NCI-H69 (cell line): Measurements from ENCODE around the gene UNC119B.

ENCODE experiments used
- DNase-seq: peaks from one replicate; lab custom pipeline; 2025; lab: John Stamatoyannopoulos, UW

UNC119B gene

GRCh38 chr12:120739821-120740613 lies 29.8 kb downstream of the UNC119B start:
- DNase-seq: no peak

- no peak for DNase-seq
Measured at GRCh38 chr12:120740871-120741270, 30.6 kb downstream of the UNC119B start.

- DNase-seq: no peak
Measured at GRCh38 chr12:120741476-120742421, 31.5 kb downstream of the UNC119B start.

- no peak for DNase-seq
Measured at GRCh38 chr12:120744922-120745493, 34.8 kb downstream of the UNC119B start.

GRCh38 chr12:120748242-120748641 lies 38.0 kb downstream of the UNC119B start:
- DNase-seq: no peak

GRCh38 chr12:120749256-120749655 lies 39.0 kb downstream of the UNC119B start:
- no peak for DNase-seq

GRCh38 chr12:120750806-120751205 lies 40.5 kb downstream of the UNC119B start:
- no peak for DNase-seq

- no peak for DNase-seq
Measured at GRCh38 chr12:120751389-120751788, 41.1 kb downstream of the UNC119B start.

- no peak for DNase-seq
Measured at GRCh38 chr12:120754792-120755191, 44.5 kb downstream of the UNC119B start.

GRCh38 chr12:120755269-120755668 lies 45.0 kb downstream of the UNC119B start:
- no peak for DNase-seq

- DNase-seq: no peak
Measured at GRCh38 chr12:120757226-120757742, 47.0 kb downstream of the UNC119B start.

- DNase-seq: no peak
Measured at GRCh38 chr12:120757949-120758348, 47.7 kb downstream of the UNC119B start.

GRCh38 chr12:120758798-120759590 lies 48.7 kb downstream of the UNC119B start:
- no peak for DNase-seq

GRCh38 chr12:120759591-120760348 lies 49.5 kb downstream of the UNC119B start:
- peak; percentile 99 for DNase-seq

GRCh38 chr12:120760349-120761254 lies 50.3 kb downstream of the UNC119B start:
- no peak for DNase-seq

- DNase-seq: peak; percentile 64
Measured at GRCh38 chr12:120761519-120761934, 51.3 kb downstream of the UNC119B start.

GRCh38 chr12:120762086-120762485 lies 51.8 kb downstream of the UNC119B start:
- no peak for DNase-seq

- DNase-seq: no peak
Measured at GRCh38 chr12:120763250-120763649, 53.0 kb downstream of the UNC119B start.

GRCh38 chr12:120764816-120765215 lies 54.6 kb downstream of the UNC119B start:
- DNase-seq: no peak

GRCh38 chr12:120766566-120766965 lies 56.3 kb downstream of the UNC119B start:
- no peak for DNase-seq
